ENCODE data around the gene GPA33.

The GPA33 gene

GRCh38 chr1:167135281-167135840 lies 45.2 kb upstream of the GPA33 start:
- no peak for TF ChIP-seq CTCF (IDR thresholded peaks at IDR 0.05)
- Histone ChIP-seq H3K27ac (no peak overlapping the region), H3K4me3 (no peak overlapping the region)
- no peak for DNase-seq (ENCODE audit: low spot score)

- DNase-seq (ENCODE audit: low spot score) = no peak
- Histone ChIP-seq H3K4me3 (no peak overlapping the region), H3K27ac (no peak overlapping the region)
- TF ChIP-seq CTCF (IDR thresholded peaks at IDR 0.05) = no peak
Measured at GRCh38 chr1:167132301-167133010, 42.3 kb upstream of the GPA33 start.

GRCh38 chr1:167130829-167131510 lies 40.8 kb upstream of the GPA33 start:
- no peak overlapping the region for H3K4me3 ChIP-seq
- no peak for DNase-seq (ENCODE audit: low spot score)
- TF ChIP-seq CTCF (IDR thresholded peaks at IDR 0.05) = no peak
- no peak overlapping the region for H3K27ac ChIP-seq

- H3K27ac ChIP-seq = no peak overlapping the region
- no peak overlapping the region for H3K4me3 ChIP-seq
- DNase-seq (ENCODE audit: low spot score) = no peak
- no peak for TF ChIP-seq CTCF (IDR thresholded peaks at IDR 0.05)
Measured at GRCh38 chr1:167128261-167129227, 38.4 kb upstream of the GPA33 start.

- Histone ChIP-seq H3K4me3 (no peak overlapping the region), H3K27ac (no peak overlapping the region)
- DNase-seq (ENCODE audit: low spot score) = no peak
- no peak for TF ChIP-seq CTCF (IDR thresholded peaks at IDR 0.05)
Measured at GRCh38 chr1:167127661-167128060, 37.5 kb upstream of the GPA33 start.

- Histone ChIP-seq H3K4me3 (no peak overlapping the region), H3K27ac (no peak overlapping the region)
- no peak for TF ChIP-seq CTCF (IDR thresholded peaks at IDR 0.05)
- DNase-seq (ENCODE audit: low spot score) = no peak
Measured at GRCh38 chr1:167127236-167127635, 37.1 kb upstream of the GPA33 start.
